Measurements from ENCODE around the gene FMN2.

The FMN2 gene

DNA sequence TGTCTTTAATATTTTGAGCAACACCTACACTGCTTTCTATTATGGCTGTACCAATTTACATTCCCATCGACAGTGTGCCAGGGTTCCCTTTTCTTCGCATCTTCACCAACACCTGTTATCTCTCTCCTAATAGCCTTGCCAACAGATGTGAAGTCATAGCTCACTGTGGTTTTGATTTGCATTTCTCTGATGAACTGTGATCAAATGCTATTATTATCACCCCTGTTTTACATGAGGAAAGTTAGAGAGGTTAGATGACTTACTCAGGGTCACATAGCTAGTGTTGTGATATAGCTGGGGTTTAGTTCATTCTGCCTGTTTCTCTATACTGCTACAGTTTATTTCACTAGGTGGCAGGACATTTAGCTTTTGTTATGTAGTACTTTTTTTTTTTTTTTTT, 204.1 kb downstream of the FMN2 start:
- Histone ChIP-seq H3K9me3 (no peaks in the 10 kb centered on the region), H3K27ac (no peak overlapping the region), H3K4me3 (no peak overlapping the region), H3K36me3 (no peaks in the 10 kb centered on the region), H3K27me3 (no peaks in the 10 kb centered on the region), H3K4me1 (no peaks in the 10 kb centered on the region)
- intact Hi-C loops (cut with DNase I; ENCODE audit: low total_unique reads) = no loop called here
- DNase-seq = no peak
- TF ChIP-seq, protein P1, sequence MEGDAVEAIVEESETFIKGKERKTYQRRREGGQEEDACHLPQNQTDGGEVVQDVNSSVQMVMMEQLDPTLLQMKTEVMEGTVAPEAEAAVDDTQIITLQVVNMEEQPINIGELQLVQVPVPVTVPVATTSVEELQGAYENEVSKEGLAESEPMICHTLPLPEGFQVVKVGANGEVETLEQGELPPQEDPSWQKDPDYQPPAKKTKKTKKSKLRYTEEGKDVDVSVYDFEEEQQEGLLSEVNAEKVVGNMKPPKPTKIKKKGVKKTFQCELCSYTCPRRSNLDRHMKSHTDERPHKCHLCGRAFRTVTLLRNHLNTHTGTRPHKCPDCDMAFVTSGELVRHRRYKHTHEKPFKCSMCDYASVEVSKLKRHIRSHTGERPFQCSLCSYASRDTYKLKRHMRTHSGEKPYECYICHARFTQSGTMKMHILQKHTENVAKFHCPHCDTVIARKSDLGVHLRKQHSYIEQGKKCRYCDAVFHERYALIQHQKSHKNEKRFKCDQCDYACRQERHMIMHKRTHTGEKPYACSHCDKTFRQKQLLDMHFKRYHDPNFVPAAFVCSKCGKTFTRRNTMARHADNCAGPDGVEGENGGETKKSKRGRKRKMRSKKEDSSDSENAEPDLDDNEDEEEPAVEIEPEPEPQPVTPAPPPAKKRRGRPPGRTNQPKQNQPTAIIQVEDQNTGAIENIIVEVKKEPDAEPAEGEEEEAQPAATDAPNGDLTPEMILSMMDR (IDR thresholded peaks at IDR 0.05) = no peak

DNA sequence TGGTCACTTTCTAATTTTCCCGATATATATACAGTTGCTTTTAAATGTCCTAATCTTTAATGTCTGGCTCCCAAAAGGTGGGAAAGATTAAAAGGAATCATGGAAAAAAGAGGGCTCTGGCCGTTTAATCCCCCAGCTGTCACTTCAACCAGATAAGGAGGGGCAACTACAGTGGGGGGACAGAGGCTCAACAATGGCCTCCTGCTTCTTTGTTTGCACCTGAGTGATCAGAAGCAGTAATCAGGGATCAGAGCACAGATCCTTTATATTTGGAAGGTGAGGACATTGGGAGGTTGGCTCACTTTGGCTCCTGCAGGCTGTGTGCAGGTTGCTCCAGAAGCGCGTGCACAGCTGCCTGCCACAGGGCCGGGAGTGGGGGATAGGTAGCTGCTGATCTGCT, 212.8 kb downstream of the FMN2 start:
- TF ChIP-seq, protein P1 (IDR thresholded peaks at IDR 0.05) = no peak
- intact Hi-C loops (cut with DNase I; ENCODE audit: low total_unique reads) = no loop called here

DNA sequence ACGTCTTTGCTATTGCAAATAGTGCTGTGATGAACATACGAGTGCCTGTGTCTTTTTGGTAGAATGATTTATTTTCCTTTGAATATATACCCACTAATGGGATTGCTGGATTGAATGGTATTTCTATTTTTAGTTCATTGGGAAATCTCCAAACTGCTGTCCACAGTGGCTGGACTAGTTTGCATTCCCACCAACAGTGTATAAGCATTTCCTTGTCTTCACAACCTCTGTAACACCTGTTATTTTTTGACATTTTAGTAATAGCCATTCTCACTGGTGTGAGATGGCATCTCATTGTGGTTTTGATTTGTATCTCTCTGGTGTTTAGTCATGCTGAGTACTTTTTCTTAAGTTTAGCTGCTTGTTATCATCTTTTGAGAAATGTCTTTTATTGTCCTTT, 215.0 kb downstream of the FMN2 start:
- no peaks in the 10 kb centered on the region for H3K9me3 ChIP-seq
- TF ChIP-seq, protein P1 (IDR thresholded peaks at IDR 0.05) = no peak
- no peak overlapping the region for H3K4me3 ChIP-seq
- no peak for DNase-seq
- no peaks in the 10 kb centered on the region for H3K27me3 ChIP-seq
- H3K27ac ChIP-seq = no peak overlapping the region
- H3K4me1 ChIP-seq = no peaks in the 10 kb centered on the region
- intact Hi-C loops (cut with DNase I; ENCODE audit: low total_unique reads) = no loop called here
- H3K36me3 ChIP-seq = no peaks in the 10 kb centered on the region

More for the DNA sequence above, 212.8 kb downstream of the FMN2 start:
- H3K27ac ChIP-seq = no peak overlapping the region
- no peak overlapping the region for H3K4me3 ChIP-seq
- no peaks in the 10 kb centered on the region for H3K9me3 ChIP-seq
- DNase-seq = no peak
- H3K36me3 ChIP-seq = no peaks in the 10 kb centered on the region
- H3K4me1 ChIP-seq = no peaks in the 10 kb centered on the region
- no peaks in the 10 kb centered on the region for H3K27me3 ChIP-seq

DNA sequence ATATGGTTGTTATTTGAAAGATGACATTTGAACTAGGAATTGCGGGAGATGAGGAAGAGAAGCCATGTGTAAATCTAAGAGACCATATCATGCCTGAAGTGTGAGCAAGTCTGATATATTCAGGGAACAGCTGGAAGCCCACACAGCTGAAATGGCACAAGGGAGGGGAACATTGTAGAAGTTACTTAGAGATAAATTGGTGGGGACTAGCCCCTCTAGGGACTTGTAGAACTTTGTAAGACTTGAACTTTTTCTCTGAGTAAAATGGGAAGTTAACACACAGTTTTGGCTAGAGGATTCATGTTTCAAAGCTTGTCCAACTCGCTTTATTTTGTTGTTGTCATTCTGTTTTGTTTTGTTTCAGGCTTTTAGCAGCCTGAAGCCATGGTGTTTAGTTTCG, 216.4 kb downstream of the FMN2 start:
- no peaks in the 10 kb centered on the region for H3K4me1 ChIP-seq
- no peak overlapping the region for H3K4me3 ChIP-seq
- H3K27me3 ChIP-seq = no peaks in the 10 kb centered on the region
- intact Hi-C loops (cut with DNase I; ENCODE audit: low total_unique reads) = no loop called here
- H3K9me3 ChIP-seq = no peaks in the 10 kb centered on the region
- DNase-seq = no peak
- H3K27ac ChIP-seq = no peak overlapping the region
- TF ChIP-seq, protein P1 (IDR thresholded peaks at IDR 0.05) = no peak
- no peaks in the 10 kb centered on the region for H3K36me3 ChIP-seq

DNA sequence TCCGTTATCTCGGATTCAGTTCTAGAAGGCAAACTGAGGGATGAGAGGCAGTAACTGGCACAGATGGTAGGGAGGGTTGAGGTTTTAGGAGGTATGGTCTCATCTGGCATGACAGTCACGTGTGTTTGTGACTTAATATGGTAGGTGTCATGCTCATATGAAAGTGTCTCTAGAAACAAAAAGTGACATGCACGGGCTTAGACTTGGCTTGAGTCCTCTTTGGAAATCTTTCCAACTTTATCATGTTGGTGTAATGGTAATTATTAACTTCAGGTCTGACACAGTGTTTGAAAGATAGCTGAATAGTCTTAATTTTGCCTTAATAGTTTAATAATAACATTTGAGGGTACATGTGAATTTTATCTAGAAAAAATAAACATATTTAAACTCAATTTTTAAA, 218.1 kb downstream of the FMN2 start:
- Histone ChIP-seq H3K36me3 (no peaks in the 10 kb centered on the region), H3K27ac (no peak overlapping the region), H3K4me1 (no peaks in the 10 kb centered on the region), H3K9me3 (no peaks in the 10 kb centered on the region), H3K4me3 (no peak overlapping the region), H3K27me3 (no peaks in the 10 kb centered on the region)
- no peak for DNase-seq
- intact Hi-C loops (cut with DNase I; ENCODE audit: low total_unique reads) = no loop called here
- TF ChIP-seq, protein P1 (IDR thresholded peaks at IDR 0.05) = no peak

DNA sequence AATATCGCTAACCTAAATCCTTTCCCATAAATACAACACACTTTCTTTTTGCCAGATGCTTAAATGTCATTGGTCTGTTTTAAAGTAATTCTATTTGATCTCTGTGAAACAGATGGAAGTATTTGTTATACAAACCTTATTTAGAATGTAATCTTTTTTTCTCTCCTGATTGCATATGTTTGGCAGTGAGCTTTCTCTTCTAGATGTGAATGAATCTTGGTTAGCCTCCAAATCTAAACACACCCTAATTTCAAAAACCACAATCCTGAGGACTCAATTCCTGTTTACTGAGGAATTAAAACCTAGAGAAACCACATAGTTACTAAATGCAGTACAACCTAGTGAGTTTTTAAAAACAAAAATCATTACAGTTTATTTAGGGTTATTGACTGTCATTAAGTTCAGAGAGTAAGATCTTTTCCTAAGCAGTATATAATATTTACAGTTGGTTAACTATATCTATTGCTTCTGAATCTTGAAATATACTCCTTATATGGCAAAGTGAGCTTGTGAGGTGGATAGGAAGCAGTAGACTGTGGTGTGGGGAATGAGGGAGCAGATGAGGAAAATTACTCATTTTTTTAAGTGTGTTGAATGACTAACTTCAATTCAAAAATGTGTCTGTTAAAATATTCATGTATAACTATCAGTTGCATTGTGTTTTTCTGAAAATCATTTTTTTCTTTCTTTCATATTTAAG, 218.7 kb downstream of the FMN2 start:
- TF ChIP-seq, protein P1 (IDR thresholded peaks at IDR 0.05) = no peak
- H3K4me1 ChIP-seq = no peaks in the 10 kb centered on the region
- H3K27me3 ChIP-seq = no peaks in the 10 kb centered on the region
- no peak for DNase-seq
- H3K4me3 ChIP-seq = no peak overlapping the region
- H3K36me3 ChIP-seq = no peaks in the 10 kb centered on the region
- H3K9me3 ChIP-seq = no peaks in the 10 kb centered on the region
- intact Hi-C loops (cut with DNase I; ENCODE audit: low total_unique reads) = no loop called here
- no peak overlapping the region for H3K27ac ChIP-seq

Data from tibial artery (tissue), 4 donors.